IMR-90 (cell line): ENCODE results near the gene ADRA2B.

Experiments used
- FOS ChIP-seq: fragments of 150-350 bp; IDR thresholded peaks from 2 replicates; pipeline ENCODE4 v1.6.1; 2016; ENCODE audit warnings: low read depth, low read length
- MAFK ChIP-seq: IDR thresholded peaks from 2 replicates; pipeline ENCODE4 v1.6.1; 2012; ENCODE audit warnings: low read depth, low read length, improper control_type of control experiment
- MAZ ChIP-seq: IDR thresholded peaks from 2 replicates; pipeline ENCODE4 v1.6.1; 2012; ENCODE audit warnings: low read depth, mild to moderate bottlenecking, low read length, improper control_type of control experiment, moderate library complexity, borderline replicate concordance
- NFE2L2 ChIP-seq: fragments of 150-350 bp; IDR thresholded peaks from 2 replicates; pipeline ENCODE4 v1.6.1; 2016; ENCODE audit warnings: low read depth, mild to moderate bottlenecking, low read length
- POLR2A ChIP-seq: IDR thresholded peaks from 2 replicates; pipeline ENCODE4 v1.6.1; 2012; ENCODE audit warnings: mild to moderate bottlenecking, low read depth, low read length
- RAD21 ChIP-seq: IDR thresholded peaks from 2 replicates; pipeline ENCODE4 v1.6.1; 2012; ENCODE audit warnings: low read length, improper control_type of control experiment
- RCOR1 ChIP-seq: IDR thresholded peaks from 2 replicates; pipeline ENCODE4 v1.6.1; 2012; ENCODE audit warnings: mild to moderate bottlenecking, low read length, improper control_type of control experiment; ENCODE audit not compliant: insufficient replicate concordance
- TF ChIP-seq, protein P1 (sequence below): conservative IDR thresholded peaks from 2 replicates; pipeline ENCODE4 v1.5.1; 2012; ENCODE audit warnings: mild to moderate bottlenecking, low read depth, low read length, improper control_type of control experiment

DNA sequence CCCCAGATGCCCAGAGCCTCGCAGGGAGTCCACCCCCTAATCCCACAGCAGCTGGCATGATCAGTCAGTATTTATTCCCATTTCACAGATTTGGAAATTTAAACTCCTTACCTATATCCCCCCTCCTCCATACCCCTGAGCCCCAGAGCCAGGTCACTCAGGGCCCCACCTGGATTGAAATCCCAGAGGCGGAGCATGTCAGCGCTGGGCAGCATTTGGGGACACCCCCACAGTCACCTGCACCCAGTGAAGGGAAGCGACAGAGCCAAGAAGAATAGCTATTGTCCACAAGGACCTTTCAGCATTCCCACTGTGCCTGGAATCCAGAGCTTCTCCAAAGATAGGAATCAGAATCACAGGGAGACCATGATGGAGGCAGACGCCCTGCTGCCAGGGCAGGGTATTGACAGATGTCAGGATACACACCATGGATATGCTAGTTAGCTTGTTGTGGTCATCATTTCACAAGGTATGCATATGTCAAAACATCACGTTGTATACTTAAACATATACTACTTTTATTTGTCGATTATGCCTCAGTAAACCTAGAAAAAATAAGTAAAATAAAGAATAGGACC is 22.9 kb upstream of the ADRA2B start:
- TF ChIP-seq RAD21 (no peak), FOS (no peak), POLR2A (no peak), MAZ (no peak), MAFK (no peak), RCOR1 (no peak), NFE2L2 (no peak)
- TF ChIP-seq, protein P1, sequence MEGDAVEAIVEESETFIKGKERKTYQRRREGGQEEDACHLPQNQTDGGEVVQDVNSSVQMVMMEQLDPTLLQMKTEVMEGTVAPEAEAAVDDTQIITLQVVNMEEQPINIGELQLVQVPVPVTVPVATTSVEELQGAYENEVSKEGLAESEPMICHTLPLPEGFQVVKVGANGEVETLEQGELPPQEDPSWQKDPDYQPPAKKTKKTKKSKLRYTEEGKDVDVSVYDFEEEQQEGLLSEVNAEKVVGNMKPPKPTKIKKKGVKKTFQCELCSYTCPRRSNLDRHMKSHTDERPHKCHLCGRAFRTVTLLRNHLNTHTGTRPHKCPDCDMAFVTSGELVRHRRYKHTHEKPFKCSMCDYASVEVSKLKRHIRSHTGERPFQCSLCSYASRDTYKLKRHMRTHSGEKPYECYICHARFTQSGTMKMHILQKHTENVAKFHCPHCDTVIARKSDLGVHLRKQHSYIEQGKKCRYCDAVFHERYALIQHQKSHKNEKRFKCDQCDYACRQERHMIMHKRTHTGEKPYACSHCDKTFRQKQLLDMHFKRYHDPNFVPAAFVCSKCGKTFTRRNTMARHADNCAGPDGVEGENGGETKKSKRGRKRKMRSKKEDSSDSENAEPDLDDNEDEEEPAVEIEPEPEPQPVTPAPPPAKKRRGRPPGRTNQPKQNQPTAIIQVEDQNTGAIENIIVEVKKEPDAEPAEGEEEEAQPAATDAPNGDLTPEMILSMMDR = no peak
